ENCODE results near the gene PAF1. TPM values are rescaled to one million over a fixed set of nuclear protein-coding genes. Genes with fewer than 3 reads are reported as not detected.

PAF1 gene
- total RNA-seq, 1 donor from 2014 or later: 18.9 TPM

DNA sequence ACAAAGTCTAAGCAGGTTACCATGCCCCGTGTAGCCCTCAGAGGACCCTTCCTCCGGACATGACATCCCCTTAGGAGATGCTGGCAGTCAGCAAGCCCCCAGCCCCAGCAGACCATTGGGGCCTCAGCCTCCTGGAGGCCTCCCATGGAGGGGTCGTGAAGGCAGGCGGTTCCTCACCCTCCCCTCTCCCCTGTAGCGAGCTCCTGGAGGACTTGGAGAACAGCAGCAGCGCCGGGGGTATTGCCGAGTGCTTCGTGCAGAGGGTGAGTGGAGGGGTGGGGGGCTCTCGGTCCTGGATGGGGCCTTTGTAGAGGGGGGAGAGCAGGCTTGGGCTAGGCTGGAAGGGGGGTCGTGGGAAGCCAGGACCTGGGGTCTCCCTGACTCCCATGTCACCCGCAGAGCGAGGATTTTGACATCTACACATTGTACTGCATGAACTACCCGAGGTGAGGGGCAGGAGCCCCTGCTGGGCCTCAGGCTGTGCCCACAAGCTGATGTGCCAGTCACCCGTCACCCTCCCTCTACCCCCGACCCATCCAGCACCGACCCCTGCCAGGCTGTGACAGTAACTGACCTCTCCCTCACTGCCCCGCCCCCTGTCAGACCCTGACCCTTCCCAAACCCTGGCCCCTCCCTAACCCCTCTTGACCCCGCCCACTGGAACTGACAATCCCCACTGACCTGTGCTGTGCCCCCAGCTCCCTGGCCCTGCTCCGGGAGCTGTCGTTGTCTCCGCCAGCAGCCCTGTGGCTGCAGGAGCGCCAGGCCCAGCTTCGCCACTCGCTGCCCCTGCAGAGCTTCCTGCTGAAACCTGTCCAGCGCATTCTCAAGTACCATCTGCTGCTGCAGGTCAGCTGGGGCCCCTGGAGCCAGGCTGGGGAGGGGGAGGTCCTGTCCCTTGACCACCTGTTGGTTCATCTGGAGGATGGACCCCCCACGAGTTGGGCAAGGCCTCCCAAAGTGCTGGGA, 25.5 kb upstream of the PAF1 start:
- DNase-seq: no peak

GRCh38 chr19:39415111-39416046, 24.5 kb upstream of the PAF1 start:
- no peak for DNase-seq

GRCh38 chr19:39413911-39414608, 23.2 kb upstream of the PAF1 start:
- DNase-seq: no peak

GRCh38 chr19:39413272-39413910, 22.5 kb upstream of the PAF1 start:
- DNase-seq: peak; percentile 87

- DNase-seq: no peak
Observed at GRCh38 chr19:39412867-39413271, 22.0 kb upstream of the PAF1 start.

- DNase-seq: peak; percentile 100
Observed at GRCh38 chr19:39412100-39412866, 21.4 kb upstream of the PAF1 start, which contains the start of gene PLEKHG2. PLEKHG2 (plus strand) TSS chr19:39412669; CDS start chr19:39414087, 1,418 bp downstream.

DNA sequence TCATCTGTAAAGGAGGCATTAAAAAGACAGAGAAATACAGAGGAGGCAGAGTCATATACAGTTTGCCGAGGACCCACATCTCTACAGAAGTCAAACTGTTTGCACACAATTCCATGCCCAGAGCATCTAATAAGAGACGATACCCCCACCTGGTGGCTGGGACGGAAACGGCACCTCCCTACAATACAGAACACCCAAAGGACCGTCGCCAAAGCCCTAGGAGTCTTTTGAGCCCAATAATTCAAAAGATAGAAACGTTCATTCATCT, 20.9 kb upstream of the PAF1 start:
- peak; percentile 96 for DNase-seq

GRCh38 chr19:39411081-39411831, 20.4 kb upstream of the PAF1 start:
- DNase-seq: peak; percentile 40

GRCh38 chr19:39410831-39411080, 19.9 kb upstream of the PAF1 start:
- no peak for DNase-seq

DNA sequence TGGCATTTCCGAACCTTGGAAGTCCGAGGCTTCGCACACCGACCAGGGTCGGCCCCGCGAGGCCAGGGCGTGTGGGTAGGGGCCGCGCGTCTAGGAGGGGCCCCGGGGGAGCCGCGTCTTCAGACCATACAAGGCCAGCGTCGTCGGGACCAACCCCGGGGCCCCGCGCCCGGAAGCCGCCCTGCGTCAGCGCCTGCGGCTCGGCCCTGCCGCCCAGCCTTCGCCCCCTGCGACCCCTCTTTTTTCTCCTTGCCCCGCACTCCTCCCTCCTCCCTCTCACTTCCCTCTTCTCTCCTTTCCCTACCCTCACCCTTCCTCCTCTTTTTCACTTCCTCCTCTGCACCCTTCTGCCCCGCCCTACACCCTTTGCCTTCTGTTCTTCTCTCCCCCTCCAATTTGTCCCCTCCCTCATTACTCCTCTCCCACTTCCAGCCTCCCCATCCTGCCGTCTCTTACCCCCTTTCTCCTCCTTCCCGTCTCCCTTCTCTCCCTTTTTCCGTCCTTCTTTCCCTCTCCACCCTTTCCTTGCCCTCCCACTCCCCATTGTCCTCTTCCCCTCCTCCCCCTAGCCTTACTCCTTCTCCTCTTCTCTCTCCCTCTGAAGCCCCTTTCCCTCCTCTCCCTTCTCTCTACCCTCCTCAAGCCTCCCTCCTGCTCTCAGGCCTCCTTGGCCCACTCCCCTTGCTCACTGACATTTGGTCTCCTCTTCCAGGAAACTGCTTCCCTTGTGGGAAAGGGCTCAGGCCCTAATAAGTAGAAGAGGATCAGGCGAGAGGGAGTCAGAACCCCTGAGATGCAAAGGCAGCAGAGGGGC, 19.3 kb upstream of the PAF1 start:
- peak; percentile 82 for DNase-seq

GRCh38 chr19:39409208-39410016, 18.5 kb upstream of the PAF1 start:
- peak; percentile 84 for DNase-seq

- no peak for DNase-seq
Observed at GRCh38 chr19:39408392-39409207, 17.7 kb upstream of the PAF1 start.

- DNase-seq: peak; percentile 62
Observed at GRCh38 chr19:39407660-39408391, 16.9 kb upstream of the PAF1 start.

DNA sequence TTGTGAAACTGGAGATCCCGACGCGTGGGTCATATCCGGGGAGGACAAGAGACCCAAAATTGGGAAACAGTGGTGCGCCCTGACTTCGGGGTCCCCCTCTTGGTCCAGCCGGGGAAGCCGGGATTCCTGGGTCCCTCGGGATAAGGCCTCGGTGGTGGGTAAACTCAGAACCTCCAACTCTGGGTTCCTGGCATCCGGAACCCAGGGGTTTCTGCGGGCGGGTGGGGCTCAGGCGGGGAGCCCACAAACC, 16.4 kb upstream of the PAF1 start:
- DNase-seq: no peak

DNA sequence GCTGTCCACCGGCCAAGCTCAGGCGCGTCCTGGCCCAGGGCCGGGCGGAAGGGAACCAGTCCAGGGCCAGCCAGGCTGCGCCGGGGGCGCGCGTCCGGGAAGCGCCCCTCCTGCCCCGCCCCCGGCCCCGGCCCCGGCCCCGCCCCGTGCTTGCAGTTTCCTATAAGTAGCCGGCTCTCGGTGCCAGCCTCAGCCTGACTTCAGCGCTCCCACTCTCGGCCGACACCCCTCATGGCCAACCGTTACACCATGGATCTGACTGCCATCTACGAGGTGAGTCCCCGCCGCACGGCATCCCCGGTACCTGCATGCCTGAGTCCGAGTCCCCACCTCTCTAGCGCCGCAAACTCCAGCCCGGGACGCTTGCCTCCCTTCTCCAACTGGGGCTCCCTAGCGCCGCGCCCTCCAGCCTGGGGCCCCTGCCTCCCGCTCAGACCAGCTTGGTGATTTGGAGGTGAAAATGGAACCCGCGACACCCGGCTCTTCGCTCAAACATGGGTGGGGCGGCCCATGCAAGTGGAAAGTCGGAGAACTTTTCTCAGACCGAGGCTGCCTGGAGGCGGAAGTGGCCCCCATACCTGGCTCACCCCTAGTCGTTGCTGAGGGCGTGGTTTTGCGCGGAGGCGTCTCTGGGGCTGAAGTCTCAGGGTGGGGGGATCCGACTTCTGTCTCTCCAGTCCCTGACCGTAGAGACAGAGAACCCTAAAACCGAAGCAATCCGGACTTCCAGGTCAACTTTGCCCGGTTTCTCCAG, 15.9 kb upstream of the PAF1 start, which contains the start of gene ZFP36:
Gene ZFP36, plus strand, starts transcription at position 192 of the 754 bp plus-strand sequence. Its CDS starts 58 bp downstream, at position 250.
- peak; percentile 93 for DNase-seq

- no peak for DNase-seq
Observed at GRCh38 chr19:39405958-39406655, 15.2 kb upstream of the PAF1 start.
